Esophagus muscularis mucosa (tissue), 4 donors: Measurements from ENCODE around the gene STX11. TPM values are rescaled to one million over a fixed set of nuclear protein-coding genes. Genes with fewer than 3 reads are reported as not detected.

Experiments used
- DNase-seq: peaks from one replicate; pipeline ENCODE4 v3.0.0-alpha.2; 2017; ENCODE audit errors: extremely low spot score
- H3K27ac ChIP-seq, 4 donors: fragments of 200-600 bp; sonication (generic); replicated peaks in 1 of 4; 1 replicate in 3 of 4; 2 replicates in 1 of 4; pipeline ENCODE4 v1.5.1; 2016 to 2019; ENCODE audit warnings: mild to moderate bottlenecking in 1 of 4
- H3K27me3 ChIP-seq, 4 donors: fragments of 200-600 bp; sonication (generic); one replicate each; pipeline versions ENCODE4 v1.5.1 to v1.6.0; 2016 to 2019
- H3K36me3 ChIP-seq, 4 donors: fragments of 200-600 bp; sonication (generic); one replicate each; pipeline ENCODE4 v1.5.1; 2016 to 2019
- H3K4me1 ChIP-seq, 4 donors: fragments of 200-600 bp; sonication (generic); one replicate each; pipeline ENCODE4 v1.5.1; 2016 to 2019
- H3K4me3 ChIP-seq, 4 donors: fragments of 200-600 bp; sonication (generic); 1 replicate in 2 of 4; 2 replicates in 2 of 4; pipeline ENCODE4 v1.5.1; 2016 to 2019; ENCODE audit warnings: mild to moderate bottlenecking in 4 of 4, moderate library complexity in 1 of 4
- H3K9me3 ChIP-seq, 4 donors: fragments of 200-600 bp; sonication (generic); 1 replicate in 3 of 4; 2 replicates in 1 of 4; pipeline ENCODE4 v1.5.1; 2016 to 2019
- EP300 ChIP-seq: sonication (generic); formaldehyde crosslinking; IDR thresholded peaks from one replicate; pipeline ENCODE4 v1.6.1; 2017; ENCODE audit warnings: antibody characterized with exemption
- POLR2A ChIP-seq: fragments of 450-650 bp; IDR thresholded peaks from one replicate; pipeline ENCODE4 v1.6.1; 2017; ENCODE audit warnings: antibody characterized with exemption, moderate library complexity, mild to moderate bottlenecking, low read depth
- POLR2AphosphoS5 ChIP-seq, 2 donors: sonication (generic); formaldehyde crosslinking; IDR thresholded peaks; one replicate each; pipeline ENCODE4 v1.6.1; 2017; ENCODE audit warnings: antibody characterized with exemption in 2 of 2
- WGBS: methylation state at CpG from one replicate; pipeline ENCODE4 v1.1.5; 2018; 5-methylcytosine and 5-hydroxymethylcytosine counted together
- intact Hi-C: fragments of 100-400 bp; cut with DNase I; formaldehyde crosslinking; loops from one replicate; pipeline ENCODE4 v1.15.1; 2023
- total RNA-seq, 4 donors: library from RNA; depleted of rRNA; stranded (reverse); fragments of >200 nt; gene quantifications; one replicate each; pipeline versions ENCODE4 v1.1.0 to v1.2.1, GENCODE V29; 2016
- TF ChIP-seq, protein P1 (sequence below), 3 experiments: fragments of 200-600 bp in 2 of 3; fragments of 450-650 bp in 1 of 3; sonication (generic) in 2 of 3; IDR thresholded peaks; one replicate each; pipeline ENCODE4 v1.5.1; 2017 to 2019; ENCODE audit warnings: antibody characterized with exemption in 3 of 3, mild to moderate bottlenecking in 2 of 3, moderate library complexity in 1 of 3

Gene STX11
- total RNA-seq, 4 donors from 2014 or later: 3.3 to 14.1 (median 7.1) TPM

- DNase-seq: no peak
- no peak for TF ChIP-seq POLR2AphosphoS5 (IDR thresholded peaks at IDR 0.05)
- TF ChIP-seq, protein P1, sequence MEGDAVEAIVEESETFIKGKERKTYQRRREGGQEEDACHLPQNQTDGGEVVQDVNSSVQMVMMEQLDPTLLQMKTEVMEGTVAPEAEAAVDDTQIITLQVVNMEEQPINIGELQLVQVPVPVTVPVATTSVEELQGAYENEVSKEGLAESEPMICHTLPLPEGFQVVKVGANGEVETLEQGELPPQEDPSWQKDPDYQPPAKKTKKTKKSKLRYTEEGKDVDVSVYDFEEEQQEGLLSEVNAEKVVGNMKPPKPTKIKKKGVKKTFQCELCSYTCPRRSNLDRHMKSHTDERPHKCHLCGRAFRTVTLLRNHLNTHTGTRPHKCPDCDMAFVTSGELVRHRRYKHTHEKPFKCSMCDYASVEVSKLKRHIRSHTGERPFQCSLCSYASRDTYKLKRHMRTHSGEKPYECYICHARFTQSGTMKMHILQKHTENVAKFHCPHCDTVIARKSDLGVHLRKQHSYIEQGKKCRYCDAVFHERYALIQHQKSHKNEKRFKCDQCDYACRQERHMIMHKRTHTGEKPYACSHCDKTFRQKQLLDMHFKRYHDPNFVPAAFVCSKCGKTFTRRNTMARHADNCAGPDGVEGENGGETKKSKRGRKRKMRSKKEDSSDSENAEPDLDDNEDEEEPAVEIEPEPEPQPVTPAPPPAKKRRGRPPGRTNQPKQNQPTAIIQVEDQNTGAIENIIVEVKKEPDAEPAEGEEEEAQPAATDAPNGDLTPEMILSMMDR (IDR thresholded peaks at IDR 0.05): no peak
- no peak for TF ChIP-seq EP300
- no peak for TF ChIP-seq POLR2A
- Histone ChIP-seq H3K27me3 (no peaks in the 10 kb centered on the region), H3K36me3 (no peaks in the 10 kb centered on the region), H3K9me3 (peaks cover 0 to 34% (median 25%) of the 10 kb centered on the region in 4 donors), H3K27ac (no peak overlapping the region), H3K4me1 (no peaks in the 10 kb centered on the region), H3K4me3 (no peak overlapping the region)
- intact Hi-C loops: no loop called here
- WGBS: 65% methylated on average over 3 of the region's 3 CpGs
Observed at GRCh38 chr6:144202879-144203468, 52.7 kb downstream of the STX11 start.

DNA sequence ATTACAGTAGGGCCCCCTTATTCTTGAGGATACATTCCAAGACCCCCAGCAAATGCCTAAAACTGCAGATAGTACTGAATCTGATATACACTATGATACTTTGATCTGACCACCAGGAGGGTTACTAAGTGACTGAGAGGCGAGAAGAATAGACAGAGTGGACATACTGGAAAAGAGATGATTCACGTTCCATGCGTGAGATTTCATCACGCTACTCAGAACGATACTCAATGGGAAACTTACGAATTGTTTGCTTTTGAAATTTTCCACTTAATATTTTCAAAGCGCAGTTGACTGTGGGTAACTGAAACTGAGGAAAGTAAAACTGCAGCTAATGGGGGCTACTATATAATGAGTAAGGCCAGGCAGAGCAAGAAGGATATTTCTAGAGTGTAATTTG is 60.8 kb downstream of the STX11 start:
- WGBS: 89% methylated on average over 7 of the region's 7 CpGs
- no peak overlapping the region for H3K27ac ChIP-seq
- peaks cover 8 to 12% (median 11%) of the 10 kb centered on the region in 4 donors for H3K4me1 ChIP-seq
- no peaks in the 10 kb centered on the region for H3K9me3 ChIP-seq
- intact Hi-C loops: no loop called here
- no peak overlapping the region for H3K4me3 ChIP-seq
- peaks cover 0 to 12% (median 0%) of the 10 kb centered on the region in 4 donors for H3K27me3 ChIP-seq
- no peak for DNase-seq
- no peaks in the 10 kb centered on the region for H3K36me3 ChIP-seq
- no peak for TF ChIP-seq POLR2AphosphoS5 (IDR thresholded peaks at IDR 0.05)
- TF ChIP-seq POLR2A: no peak
- TF ChIP-seq EP300: no peak
- TF ChIP-seq, protein P1 (IDR thresholded peaks at IDR 0.05): no peak

- Histone ChIP-seq H3K4me1 (peaks cover 18 to 26% (median 23%) of the 10 kb centered on the region in 4 donors), H3K27me3 (peaks cover 0 to 12% (median 0%) of the 10 kb centered on the region in 4 donors), H3K27ac (no peak overlapping the region), H3K36me3 (no peaks in the 10 kb centered on the region), H3K4me3 (no peak overlapping the region), H3K9me3 (no peaks in the 10 kb centered on the region)
- no peak for DNase-seq
- intact Hi-C loops: no loop called here
- TF ChIP-seq, protein P1 (IDR thresholded peaks at IDR 0.05): no peak
- TF ChIP-seq POLR2A: no peak
- TF ChIP-seq EP300: no peak
- TF ChIP-seq POLR2AphosphoS5 (IDR thresholded peaks at IDR 0.05): no peak
- 92% methylated on average over 5 of the region's 5 CpGs for WGBS
Observed at GRCh38 chr6:144213315-144213714, 63.0 kb downstream of the STX11 start.

DNA sequence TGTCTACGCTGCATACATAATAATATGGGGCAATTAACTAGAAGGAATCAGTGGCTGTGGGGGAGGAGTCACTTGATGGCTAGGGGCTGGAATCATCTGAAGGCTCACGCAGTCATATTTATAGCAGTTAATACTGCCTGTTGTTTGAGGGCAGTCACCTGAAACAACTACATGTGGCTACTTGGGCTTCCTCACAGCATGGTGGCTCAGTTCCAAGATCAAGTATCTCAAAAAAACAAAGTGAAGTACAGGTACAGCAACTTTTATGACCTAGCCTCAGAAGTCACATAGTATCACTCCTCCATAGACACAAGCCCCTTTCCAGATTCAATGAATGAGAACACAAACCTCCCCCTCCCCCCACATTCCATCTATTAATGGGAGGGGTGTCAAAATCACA is 63.7 kb downstream of the STX11 start:
- TF ChIP-seq POLR2AphosphoS5 (IDR thresholded peaks at IDR 0.05) (no peak), POLR2A (no peak), EP300 (no peak)
- TF ChIP-seq, protein P1 (IDR thresholded peaks at IDR 0.05): no peak
- WGBS: 90% methylated on average over 2 of the region's 2 CpGs

More for the DNA sequence above, 63.7 kb downstream of the STX11 start:
- H3K9me3 ChIP-seq: no peaks in the 10 kb centered on the region
- peaks cover 0 to 6% (median 0%) of the 10 kb centered on the region in 4 donors for H3K27me3 ChIP-seq
- H3K4me1 ChIP-seq: peaks cover 18 to 26% (median 23%) of the 10 kb centered on the region in 4 donors
- H3K36me3 ChIP-seq: no peaks in the 10 kb centered on the region
- no peak overlapping the region for H3K4me3 ChIP-seq
- intact Hi-C loops: no loop called here
- no peak overlapping the region for H3K27ac ChIP-seq
- DNase-seq: no peak
